ENCODE results near the gene PTCD1.
A peak's percentile ranks its signal among the peaks of the same experiment; 100 is the strongest.

The PTCD1 gene

GRCh38 chr7:99374111-99375064 lies 64.2 kb downstream of the PTCD1 start, which contains the start of gene ARPC1B:
Gene ARPC1B (plus strand): TSS chr7:99374730. CDS start chr7:99385715, 10,985 bp downstream.
- H3K4me3 Mint-ChIP-seq: peak within 1 kb of the TSS; percentile 78
- H3K9me3 Mint-ChIP-seq: no peaks in the 10 kb centered on the region
- no peak within 1 kb of the TSS for H3K27ac Mint-ChIP-seq
- H3K4me1 Mint-ChIP-seq: peaks cover 42% of the 10 kb centered on the region
- DNase-seq: peak; percentile 79
- no peak for TF ChIP-seq CTCF (IDR thresholded peaks at IDR 0.05)
- peaks cover 6% of the 10 kb centered on the region for H3K27me3 Mint-ChIP-seq (ENCODE audit: low read depth, poor library complexity)
- peaks cover 12% of the 10 kb centered on the region for H3K36me3 Mint-ChIP-seq (ENCODE audit: low read depth)

- Mint-ChIP-seq H3K9me3 (no peaks in the 10 kb centered on the region), H3K4me3 (peak overlapping the region; percentile 79), H3K36me3 (ENCODE audit: low read depth) (peaks cover 13% of the 10 kb centered on the region), H3K27me3 (ENCODE audit: low read depth, poor library complexity) (peaks cover 6% of the 10 kb centered on the region), H3K27ac (peak overlapping the region; percentile 98), H3K4me1 (peaks cover 47% of the 10 kb centered on the region)
- no peak for TF ChIP-seq CTCF (IDR thresholded peaks at IDR 0.05)
- DNase-seq: no peak
Observed at GRCh38 chr7:99373091-99374066, 65.2 kb downstream of the PTCD1 start.

- peaks cover 6% of the 10 kb centered on the region for H3K27me3 Mint-ChIP-seq (ENCODE audit: low read depth, poor library complexity)
- no peak for TF ChIP-seq CTCF (IDR thresholded peaks at IDR 0.05)
- peak; percentile 42 for DNase-seq
- H3K27ac Mint-ChIP-seq: peak overlapping the region; percentile 98
- H3K4me1 Mint-ChIP-seq: peaks cover 47% of the 10 kb centered on the region
- H3K4me3 Mint-ChIP-seq: peak overlapping the region; percentile 79
- H3K9me3 Mint-ChIP-seq: no peaks in the 10 kb centered on the region
- H3K36me3 Mint-ChIP-seq (ENCODE audit: low read depth): peaks cover 6% of the 10 kb centered on the region
Observed at GRCh38 chr7:99372275-99373090, 66.1 kb downstream of the PTCD1 start.

GRCh38 chr7:99371376-99371920 lies 67.2 kb downstream of the PTCD1 start:
- H3K9me3 Mint-ChIP-seq: no peaks in the 10 kb centered on the region
- H3K4me3 Mint-ChIP-seq: no peak overlapping the region
- DNase-seq: no peak
- peaks cover 16% of the 10 kb centered on the region for H3K36me3 Mint-ChIP-seq (ENCODE audit: low read depth)
- H3K27me3 Mint-ChIP-seq (ENCODE audit: low read depth, poor library complexity): peaks cover 6% of the 10 kb centered on the region
- no peak for TF ChIP-seq CTCF (IDR thresholded peaks at IDR 0.05)
- peaks cover 54% of the 10 kb centered on the region for H3K4me1 Mint-ChIP-seq
- no peak overlapping the region for H3K27ac Mint-ChIP-seq

- Mint-ChIP-seq H3K27ac (peak overlapping the region; percentile 97), H3K9me3 (no peaks in the 10 kb centered on the region), H3K4me1 (peaks cover 63% of the 10 kb centered on the region), H3K27me3 (ENCODE audit: low read depth, poor library complexity) (peaks cover 6% of the 10 kb centered on the region), H3K36me3 (ENCODE audit: low read depth) (peaks cover 28% of the 10 kb centered on the region), H3K4me3 (peak overlapping the region; percentile 59)
- no peak for TF ChIP-seq CTCF (IDR thresholded peaks at IDR 0.05)
- DNase-seq: peak; percentile 60
Observed at GRCh38 chr7:99369767-99370391, 68.7 kb downstream of the PTCD1 start.
